Stimulated activated CD8-positive, alpha-beta memory T cell treated with anti-CD3 and anti-CD28 coated beads, Interleukin-7, amount 100 ng/mL, for 1 hour (primary cell): Measurements from ENCODE around the gene COL12A1.
"Not testable (repeated sequence)": the region's sequence is repeated elsewhere in the genome, so short reads cannot be mapped to it uniquely, and the experiment has no call there.

Source experiments
- DNase-seq, 2 donors: peaks; one replicate each; pipeline ENCODE4 v3.0.0-alpha.2; 2020; ENCODE audit warnings: low read depth in 2 of 2

The COL12A1 gene

DNA sequence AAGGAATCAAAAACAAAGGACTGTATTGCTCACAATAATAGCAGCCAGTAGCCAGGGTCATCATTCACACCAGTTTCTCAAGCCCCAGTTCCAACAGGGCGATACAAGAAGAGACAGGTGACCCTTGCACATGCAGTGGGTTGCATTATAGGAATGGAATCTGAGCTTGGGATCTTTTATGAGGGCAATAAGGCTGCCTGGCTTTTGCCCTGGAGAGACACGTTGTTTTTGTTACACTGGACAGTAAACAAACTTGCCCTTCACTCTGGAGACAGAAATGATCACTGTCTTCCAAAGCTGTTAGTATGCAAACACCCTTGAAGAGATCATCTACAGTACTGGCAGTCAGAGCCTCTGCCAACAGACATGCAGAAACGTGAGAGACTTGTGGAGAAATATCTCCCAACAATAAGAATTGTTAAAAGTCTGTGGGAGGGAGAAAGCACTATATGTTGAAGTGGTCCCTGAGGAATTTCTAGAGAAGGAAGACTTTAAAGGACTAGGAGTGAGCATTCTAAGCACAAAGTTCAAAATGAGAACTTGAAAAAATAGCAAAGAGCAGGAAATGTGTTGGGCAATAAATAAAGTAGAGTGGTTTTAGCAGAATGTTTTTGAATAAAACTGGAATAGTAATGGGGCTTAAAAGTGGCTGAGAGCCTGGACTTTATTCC is 6.2 kb upstream of the COL12A1 start:
- no peak for DNase-seq

DNA sequence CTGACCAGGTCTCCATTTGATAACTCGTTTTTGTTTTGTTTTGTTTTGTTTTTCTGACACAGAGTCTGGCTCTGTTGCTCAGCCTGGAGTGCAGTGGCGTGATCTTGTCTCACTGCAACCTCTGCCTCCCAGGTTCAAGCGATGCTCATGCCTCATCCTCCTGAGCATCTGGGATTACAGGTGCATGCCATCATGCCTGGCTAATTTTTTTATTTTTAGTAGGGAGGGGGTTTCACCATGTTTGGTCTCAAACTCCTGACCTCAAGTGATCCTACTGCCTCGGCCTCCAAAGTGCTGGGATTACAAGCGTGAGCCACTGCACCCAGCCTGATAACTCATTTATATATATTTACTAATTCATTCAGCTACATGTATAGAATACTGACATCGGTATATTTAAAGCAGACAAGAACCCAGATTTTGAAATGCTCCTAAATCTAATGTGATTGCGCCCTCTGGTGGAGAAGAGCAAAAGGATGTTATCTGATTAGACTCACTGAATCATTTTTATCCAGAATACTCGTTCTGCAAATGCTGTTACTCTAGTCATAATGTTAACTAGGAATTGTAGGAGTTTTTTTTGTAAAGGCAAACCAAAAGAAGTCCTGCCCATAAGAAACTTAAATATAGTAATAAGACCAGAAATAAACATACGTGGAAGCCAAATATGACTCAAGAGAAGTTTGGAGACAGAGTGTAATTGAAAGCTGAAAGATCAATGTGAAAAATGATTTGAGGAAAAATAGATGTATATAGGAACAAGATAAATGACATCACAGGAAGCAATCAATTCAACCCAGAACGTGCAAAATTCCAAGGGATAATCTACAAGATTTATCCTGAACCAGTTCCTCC is 5.3 kb upstream of the COL12A1 start:
- peak in 1 of 2 donors; percentile 19 for DNase-seq

- DNase-seq = no peak
Observed at GRCh38 chr6:75209184-75209723, 3.4 kb upstream of the COL12A1 start.

DNA sequence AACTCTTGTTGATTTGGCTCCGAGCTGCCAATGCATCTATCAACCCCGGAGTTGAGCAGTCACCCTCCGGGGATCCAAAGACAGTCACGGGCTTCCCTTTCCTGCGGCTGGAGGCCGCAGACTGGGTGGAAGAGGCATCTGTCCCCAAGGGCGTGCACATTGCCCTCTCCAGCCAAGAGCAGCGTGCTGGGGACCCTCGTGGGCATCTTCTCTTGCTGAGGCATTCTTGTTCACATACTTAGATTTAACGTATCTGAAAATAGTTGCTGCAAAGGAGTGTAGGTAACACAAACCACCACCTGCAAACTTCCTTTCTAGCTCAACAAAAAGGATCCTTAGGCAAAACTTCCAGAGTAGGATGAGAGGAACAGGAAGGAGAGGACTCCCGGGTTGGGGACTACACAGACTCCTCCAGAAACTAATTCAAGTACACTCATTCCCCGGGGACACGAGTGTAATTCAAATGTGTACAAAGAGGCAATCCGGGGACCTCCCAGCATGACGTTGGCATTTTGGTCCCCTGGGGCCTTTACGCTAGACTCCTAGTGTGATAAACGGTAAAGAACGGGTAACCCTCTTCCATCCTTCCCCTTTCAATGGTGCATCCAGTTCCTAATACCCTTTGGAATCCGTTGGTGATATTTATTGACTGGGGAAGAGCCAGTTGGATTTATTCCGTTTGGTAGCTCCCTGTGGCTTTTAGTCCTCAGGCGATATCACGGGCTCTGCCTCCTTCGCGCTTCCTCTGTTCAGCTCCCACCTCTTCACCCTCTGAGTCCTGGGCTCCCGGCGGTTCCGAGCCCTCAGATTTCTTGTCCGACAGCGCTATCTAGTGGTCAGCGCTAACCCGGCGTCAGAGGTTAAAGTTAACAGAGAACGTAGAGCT is 2.7 kb upstream of the COL12A1 start:
- peak; percentile 60 to 64 for DNase-seq

GRCh38 chr6:75206576-75207342 is 906 bp upstream of the COL12A1 start:
- no peak for DNase-seq

DNA sequence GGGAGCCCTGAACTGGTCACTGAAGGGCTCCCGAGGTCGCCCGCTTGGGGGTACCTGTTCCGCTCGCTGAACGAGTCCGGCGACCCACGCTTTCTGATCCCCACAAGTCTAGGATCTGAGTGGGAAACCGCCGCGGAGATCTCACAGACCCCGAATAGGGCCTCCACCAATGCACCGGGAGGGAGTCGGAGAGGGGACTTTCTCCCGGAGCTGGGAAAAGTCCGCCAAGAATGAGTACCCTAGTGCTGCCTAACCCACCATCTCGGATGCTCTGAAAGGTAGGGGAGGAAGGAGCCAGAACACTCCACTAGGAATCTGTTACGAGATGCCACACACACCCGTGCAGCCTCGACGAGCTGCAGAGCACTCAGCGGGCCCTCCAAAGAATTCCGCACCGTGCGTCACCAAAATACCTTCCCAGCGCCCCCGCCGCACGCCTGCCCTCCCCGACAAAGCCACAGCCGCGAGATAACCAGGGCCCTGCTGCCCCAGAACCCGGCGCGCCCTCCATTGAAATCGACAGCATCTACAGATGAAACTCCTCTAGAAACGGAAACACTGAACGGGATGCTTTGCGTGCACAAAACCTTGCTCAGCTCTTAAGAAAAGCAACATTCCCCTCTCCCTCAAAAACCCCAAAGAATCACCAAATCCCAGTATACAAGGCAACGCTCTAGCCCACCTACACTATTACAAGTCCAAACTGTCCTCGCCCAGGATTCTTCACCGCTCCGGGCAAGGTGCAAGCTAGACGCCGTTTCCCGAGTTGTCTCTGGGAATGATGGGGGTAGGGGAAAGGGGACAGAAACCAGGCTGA is 686 bp downstream of the COL12A1 start:
- DNase-seq = no peak

DNA sequence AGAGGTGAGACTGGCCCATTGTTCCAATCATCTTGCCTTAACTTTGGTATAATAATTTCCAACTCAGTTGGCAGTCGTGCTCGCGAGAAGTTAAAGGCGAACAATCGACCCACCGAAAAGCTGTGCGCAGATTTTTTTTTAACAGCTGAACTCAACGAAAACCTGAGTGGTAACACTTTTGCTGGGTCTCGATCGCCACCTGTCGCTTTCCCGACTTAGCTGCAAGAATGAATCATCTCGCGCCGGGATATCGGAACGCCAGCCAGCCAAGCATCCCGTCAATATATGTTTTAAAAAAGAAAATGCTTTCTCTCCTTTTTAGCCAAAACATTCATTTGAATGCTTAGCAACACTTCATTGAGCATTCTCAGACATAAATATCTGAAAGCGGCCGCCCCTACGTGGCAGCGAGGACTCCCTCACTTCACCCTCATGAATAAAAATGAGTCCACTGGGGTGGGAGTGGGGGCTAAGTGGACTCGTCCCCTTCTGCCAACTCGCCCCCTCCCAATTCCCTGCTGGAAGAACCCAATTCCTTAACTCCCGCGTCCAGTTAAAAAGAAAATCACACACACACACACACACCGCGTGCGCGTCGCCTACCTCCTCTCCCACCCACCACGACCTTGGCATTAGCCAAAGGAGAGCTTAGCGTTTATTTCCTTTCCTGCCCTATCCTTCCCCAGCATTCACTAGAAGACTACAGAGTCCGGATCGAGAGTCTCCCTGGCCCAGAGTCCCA is 1.5 kb downstream of the COL12A1 start:
- DNase-seq = no peak

- DNase-seq = no peak
Observed at GRCh38 chr6:75203721-75204120, 2.1 kb downstream of the COL12A1 start.

- no peak for DNase-seq
Observed at GRCh38 chr6:75202676-75203131, 3.1 kb downstream of the COL12A1 start.

- DNase-seq = no peak
Observed at GRCh38 chr6:75201901-75202672, 3.8 kb downstream of the COL12A1 start.

DNA sequence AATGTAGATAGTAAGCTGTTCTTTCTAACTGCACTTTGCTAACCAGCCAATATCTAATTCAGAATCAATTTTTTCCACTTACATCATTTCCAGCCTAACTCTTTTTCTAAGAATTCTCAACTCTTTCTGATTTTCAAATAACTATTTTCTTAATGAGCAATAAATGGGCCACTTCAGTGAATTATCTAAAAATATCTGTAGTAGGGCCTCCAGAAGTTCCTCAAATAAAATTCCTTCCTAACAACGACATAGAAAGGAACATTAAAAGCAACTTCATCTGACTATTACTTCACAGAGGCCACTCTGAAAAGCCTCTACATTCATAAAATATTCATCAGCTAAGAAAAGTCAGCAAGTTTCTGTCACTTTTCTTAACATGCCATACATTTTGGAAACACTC is 4.8 kb downstream of the COL12A1 start:
- no peak for DNase-seq

DNA sequence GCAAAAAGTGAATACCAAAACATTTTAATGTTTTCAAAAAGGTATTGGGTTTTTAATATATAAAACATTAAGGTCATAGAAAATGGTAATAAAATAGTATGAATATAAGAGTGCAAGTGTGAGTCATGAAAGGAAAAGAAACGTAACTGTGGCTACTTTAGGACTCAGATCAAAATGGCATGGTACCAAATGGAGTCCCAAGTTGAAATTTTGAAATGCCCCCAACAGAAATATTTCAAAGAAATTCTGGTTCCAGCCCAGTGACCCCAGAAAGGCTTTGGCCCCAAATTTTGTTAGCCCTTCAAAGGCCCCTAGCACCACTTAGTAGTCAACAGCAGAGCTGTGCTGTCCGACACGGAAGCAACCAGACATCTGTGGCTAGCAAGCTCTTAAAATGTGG is 6.0 kb downstream of the COL12A1 start:
- DNase-seq = no peak

- no peak for DNase-seq
Observed at GRCh38 chr6:75196081-75196687, 9.7 kb downstream of the COL12A1 start.

GRCh38 chr6:75188221-75188925 is 17.5 kb downstream of the COL12A1 start:
- DNase-seq = no peak

GRCh38 chr6:75186581-75186980 is 19.3 kb downstream of the COL12A1 start:
- not testable (repeated sequence) for DNase-seq

DNA sequence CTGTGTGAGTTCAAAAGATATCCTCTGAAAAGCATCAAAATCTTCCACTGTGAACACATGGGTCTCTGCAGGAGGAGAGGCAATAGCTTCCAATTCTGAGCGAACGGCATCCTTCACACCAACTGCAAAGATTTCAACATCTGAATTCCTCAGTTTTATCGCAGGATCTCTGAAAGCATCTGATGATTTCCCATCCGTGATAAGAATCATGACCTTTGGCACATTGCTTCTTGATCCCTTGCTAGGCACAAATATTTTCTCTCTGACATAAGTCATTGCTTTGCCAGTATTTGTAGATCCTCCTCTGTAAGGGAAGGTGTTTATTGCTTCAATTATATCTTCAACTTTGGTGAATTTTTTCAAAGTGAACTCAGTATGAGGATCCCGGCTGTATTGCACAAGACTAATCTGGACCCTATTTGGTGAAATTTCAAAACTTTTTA is 22.7 kb downstream of the COL12A1 start:
- no peak for DNase-seq

DNA sequence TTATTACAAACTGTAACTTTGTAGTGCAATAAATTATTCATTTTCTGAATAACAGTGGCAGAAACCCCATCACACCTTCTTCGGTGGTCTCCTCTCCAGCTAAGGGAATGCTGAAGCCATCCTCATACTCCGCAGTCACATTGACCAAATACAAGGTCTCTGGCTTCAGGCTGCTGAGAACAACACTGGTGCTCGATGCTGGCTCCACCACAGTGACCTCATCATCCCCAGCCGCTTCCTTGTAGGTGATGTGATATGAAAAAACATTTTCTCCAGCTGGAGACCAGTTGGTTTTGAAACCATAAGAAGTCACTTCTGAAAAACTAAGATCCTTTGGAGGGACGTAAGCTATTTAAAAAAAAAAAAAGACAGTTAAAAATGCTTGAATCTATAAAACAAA is 25.0 kb downstream of the COL12A1 start:
- DNase-seq = no peak

GRCh38 chr6:75178757-75179156 is 27.1 kb downstream of the COL12A1 start:
- no peak for DNase-seq
